SK-N-SH treated with all-trans-retinoic acid at 6 μM for 48 hours (cell line): ENCODE measurements around the gene CFAP74.

Source experiments
- ATAC-seq: fragments of 200-7000 bp; cut with Tn5 transposase; 3 replicates; pipeline ENCODE4 v1.9.1; 2020; ENCODE audit warnings: mild to moderate bottlenecking, moderate library complexity
- ARNTL ChIP-seq: fragments of 450-650 bp; formaldehyde crosslinking; IDR thresholded peaks from 2 replicates; pipeline ENCODE4 v1.5.0; 2020; ENCODE audit warnings: low read depth, mild to moderate bottlenecking, moderate library complexity, borderline replicate concordance
- BACH2 ChIP-seq: fragments of 250-450 bp; sonication (Bioruptor Pico); IDR thresholded peaks from 2 replicates; pipeline ENCODE4 v1.9.0; 2021; ENCODE audit warnings: mild to moderate bottlenecking, borderline replicate concordance
- CREB5 ChIP-seq: fragments of 250-450 bp; sonication (Bioruptor Pico); IDR thresholded peaks from 2 replicates; pipeline ENCODE4 v1.5.1; 2020; ENCODE audit warnings: low read depth, mild to moderate bottlenecking, moderate library complexity
- CSDC2 ChIP-seq: fragments of 250-450 bp; sonication (Bioruptor Pico); IDR thresholded peaks from 2 replicates; pipeline ENCODE4 v1.5.0; 2020; ENCODE audit warnings: mild to moderate bottlenecking, moderate library complexity
- CSRNP3 ChIP-seq: fragments of 250-450 bp; sonication (Bioruptor Pico); IDR thresholded peaks from 2 replicates; pipeline ENCODE4 v1.5.1; 2021; ENCODE audit warnings: mild to moderate bottlenecking, moderate library complexity
- ESRRG ChIP-seq: fragments of 250-450 bp; sonication (Bioruptor Pico); IDR thresholded peaks from 2 replicates; pipeline ENCODE4 v1.6.1; 2021; ENCODE audit warnings: mild to moderate bottlenecking
- GLIS3 ChIP-seq: fragments of 250-450 bp; sonication (Bioruptor Pico); IDR thresholded peaks from 2 replicates; pipeline ENCODE4 v1.5.0; 2020; ENCODE audit warnings: mild to moderate bottlenecking, moderate library complexity
- ISL1 ChIP-seq: fragments of 250-450 bp; sonication (Bioruptor Pico); IDR thresholded peaks from 2 replicates; pipeline ENCODE4 v2.1.2; 2022; ENCODE audit warnings: mild to moderate bottlenecking, moderate library complexity
- OSR1 ChIP-seq: fragments of 250-450 bp; sonication (Bioruptor Pico); IDR thresholded peaks from 2 replicates; pipeline ENCODE4 v1.8.0; 2022; ENCODE audit warnings: moderate library complexity, mild to moderate bottlenecking, inconsistent platforms
- PATZ1 ChIP-seq: fragments of 250-450 bp; sonication (Bioruptor Pico); IDR thresholded peaks from 2 replicates; pipeline ENCODE4 v1.8.0; 2020; ENCODE audit warnings: mild to moderate bottlenecking, moderate library complexity, borderline replicate concordance
- POU6F1 ChIP-seq: fragments of 250-450 bp; sonication (Bioruptor Pico); IDR thresholded peaks from 2 replicates; pipeline ENCODE4 v1.8.0; 2021; ENCODE audit warnings: low read depth, mild to moderate bottlenecking, moderate library complexity, borderline replicate concordance
- PPARA ChIP-seq: fragments of 250-450 bp; sonication (Bioruptor Pico); IDR thresholded peaks from 2 replicates; pipeline ENCODE4 v1.5.0; 2020; ENCODE audit warnings: mild to moderate bottlenecking, borderline replicate concordance
- RARB ChIP-seq: fragments of 250-450 bp; sonication (Bioruptor Pico); IDR thresholded peaks from 2 replicates; pipeline ENCODE4 v1.8.0; 2021; ENCODE audit warnings: mild to moderate bottlenecking, moderate library complexity
- SNAI2 ChIP-seq: fragments of 250-450 bp; sonication (Bioruptor Pico); IDR thresholded peaks from 2 replicates; pipeline ENCODE4 v1.5.0; 2020; ENCODE audit warnings: mild to moderate bottlenecking, moderate library complexity
- TOX ChIP-seq: fragments of 250-450 bp; sonication (Bioruptor Pico); IDR thresholded peaks from 2 replicates; pipeline ENCODE4 v1.8.0; 2021; ENCODE audit warnings: mild to moderate bottlenecking, moderate library complexity, borderline replicate concordance
- TSHZ2 ChIP-seq: fragments of 250-450 bp; sonication (Bioruptor Pico); IDR thresholded peaks from 2 replicates; pipeline ENCODE4 v1.5.0; 2020; ENCODE audit warnings: mild to moderate bottlenecking, moderate library complexity
- ZC3H10 ChIP-seq: fragments of 250-450 bp; sonication (Bioruptor Pico); IDR thresholded peaks from 2 replicates; pipeline ENCODE4 v1.5.1; 2021; ENCODE audit warnings: mild to moderate bottlenecking, moderate library complexity
- ZFP3 ChIP-seq: fragments of 250-450 bp; sonication (Bioruptor Pico); IDR thresholded peaks from 2 replicates; pipeline ENCODE4 v1.5.0; 2020; ENCODE audit warnings: mild to moderate bottlenecking, moderate library complexity
- ZNF565 ChIP-seq: fragments of 450-650 bp; formaldehyde crosslinking; conservative IDR thresholded peaks from 2 replicates; pipeline ENCODE4 v1.5.0; 2020; ENCODE audit warnings: low read depth, mild to moderate bottlenecking, moderate library complexity
- ZNF8 ChIP-seq: fragments of 450-650 bp; formaldehyde crosslinking; IDR thresholded peaks from 2 replicates; pipeline ENCODE4 v1.5.0; 2020; ENCODE audit warnings: mild to moderate bottlenecking, moderate library complexity

CFAP74 gene

GRCh38 chr1:2038229-2038628 lies 34.6 kb upstream of the CFAP74 start (continued):
- no peak for TF ChIP-seq POU6F1 (CRISPR knock-in tag)
- TF ChIP-seq ESRRG (CRISPR knock-in tag): no peak
- TF ChIP-seq, all 23 proteins: peak for 0

- ATAC-seq: no peak
- TF ChIP-seq BACH2 (no peak), ARNTL (no peak), TOX (CRISPR knock-in tag) (no peak), ZNF565 (CRISPR knock-in tag) (no peak), TSHZ2 (CRISPR knock-in tag) (no peak), ZFP3 (CRISPR knock-in tag) (no peak), PPARA (no peak), CREB5 (CRISPR knock-in tag) (no peak), ESRRG (CRISPR knock-in tag) (no peak), ZC3H10 (CRISPR knock-in tag) (no peak)
These were observed 33.9 kb upstream of the CFAP74 start for GRCh38 chr1:2037314-2037979.

- ATAC-seq: no peak
- TF ChIP-seq PATZ1 (CRISPR knock-in tag) (no peak), CSDC2 (CRISPR knock-in tag) (no peak), GLIS3 (CRISPR knock-in tag) (no peak), CSRNP3 (CRISPR knock-in tag) (no peak), ISL1 (no peak), SNAI2 (CRISPR knock-in tag) (no peak), BACH2 (no peak), PPARA (no peak), OSR1 (CRISPR knock-in tag) (no peak), ZC3H10 (CRISPR knock-in tag) (no peak), RARB (CRISPR knock-in tag) (no peak)
These were observed 32.7 kb upstream of the CFAP74 start for GRCh38 chr1:2036287-2036686.

- no peak for ATAC-seq
- TF ChIP-seq RARB (CRISPR knock-in tag): no peak
- no peak for TF ChIP-seq ZC3H10 (CRISPR knock-in tag)
- TF ChIP-seq GLIS3 (CRISPR knock-in tag): no peak
- no peak for TF ChIP-seq OSR1 (CRISPR knock-in tag)
- TF ChIP-seq ZNF8: no peak
- no peak for TF ChIP-seq CSDC2 (CRISPR knock-in tag)
- TF ChIP-seq ZFP3 (CRISPR knock-in tag): no peak
- no peak for TF ChIP-seq CREB5 (CRISPR knock-in tag)
- TF ChIP-seq PATZ1 (CRISPR knock-in tag): no peak
- no peak for TF ChIP-seq PPARA
- no peak for TF ChIP-seq TSHZ2 (CRISPR knock-in tag)
These were observed 29.6 kb upstream of the CFAP74 start for GRCh38 chr1:2033165-2033564.
